ENCODE measurements around the gene MREG. TPM values are rescaled to one million over a fixed set of nuclear protein-coding genes. Genes with fewer than 3 reads are reported as not detected.

MREG gene
- polyA plus RNA-seq, 2 of the 4 experiments (the other 2 are of a cell fraction), result 6.4 to 8.0 TPM

GRCh38 chr2:215910180-215910579, 103.2 kb downstream of the MREG start:
- Histone ChIP-seq H3K4me1 (no peaks in the 10 kb centered on the region), H3K9me3 (no peaks in the 10 kb centered on the region), H3K27ac (no peak overlapping the region), H3K4me2 (no peak overlapping the region), H3K4me3 (no peak overlapping the region)
- FAIRE-seq (no peak), ATAC-seq (no peak), DNase-seq (ENCODE audit: low read depth in 1 of 2, low spot score in 1 of 2) (no peak)
- TF ChIP-seq HOXB5 (CRISPR knock-in tag; IDR thresholded peaks at IDR 0.05) (no peak), FOSL2 (IDR thresholded peaks at IDR 0.05) (no peak), FOSL2 (CRISPR knock-in tag; IDR thresholded peaks at IDR 0.05) (no peak), HMGXB4 (CRISPR knock-in tag; IDR thresholded peaks at IDR 0.05; ENCODE audit: borderline replicate concordance) (no peak), CHD2 (IDR thresholded peaks at IDR 0.05; ENCODE audit: low read length, partially characterized antibody) (no peak), ZC3H11A (IDR thresholded peaks at IDR 0.05) (no peak), HDAC2 (IDR thresholded peaks at IDR 0.05) (no peak), EHMT2 (IDR thresholded peaks at IDR 0.05; ENCODE audit: low read depth) (no peak), JUNB (IDR thresholded peaks at IDR 0.05) (no peak)
- CTCF ChIA-PET, result no interaction called here
- POLR2A ChIA-PET, result no interaction called here

- ChIA-PET CTCF (no interaction called here), POLR2A (no interaction called here)
- Histone ChIP-seq H3K9me3 (no peaks in the 10 kb centered on the region), H3K4me1 (peaks cover 11% of the 10 kb centered on the region), H3K4me2 (no peak overlapping the region), H3K27ac (no peak overlapping the region), H3K4me3 (no peak overlapping the region)
- DNase-seq (ENCODE audit: low read depth in 1 of 2, low spot score in 1 of 2) (no peak), ATAC-seq (no peak), FAIRE-seq (no peak)
- TF ChIP-seq KDM1A (IDR thresholded peaks at IDR 0.05; ENCODE audit: low read depth), result no peak
- no peak for TF ChIP-seq JUNB (IDR thresholded peaks at IDR 0.05)
- TF ChIP-seq CBX8 (IDR thresholded peaks at IDR 0.05), result no peak
- TF ChIP-seq EP300 (IDR thresholded peaks at IDR 0.05), result no peak
- TF ChIP-seq FOXS1 (CRISPR knock-in tag; IDR thresholded peaks at IDR 0.05), result no peak
- TF ChIP-seq FOSB (CRISPR knock-in tag; IDR thresholded peaks at IDR 0.05), result no peak
- no peak for TF ChIP-seq ELK1 (IDR thresholded peaks at IDR 0.05; ENCODE audit: low read depth, low read length)
- TF ChIP-seq MAZ (IDR thresholded peaks at IDR 0.05; ENCODE audit: borderline replicate concordance, low read depth, low read length), result no peak
- no peak for TF ChIP-seq TFCP2L1 (CRISPR knock-in tag; IDR thresholded peaks at IDR 0.05)
- no peak for TF ChIP-seq E2F6 (IDR thresholded peaks at IDR 0.05; ENCODE audit: borderline replicate concordance, low read depth)
- no peak for TF ChIP-seq POLR2AphosphoS2 (conservative IDR thresholded peaks at IDR 0.05; ENCODE audit: low read length)
- TF ChIP-seq REST (IDR thresholded peaks at IDR 0.05), result no peak
- WGBS (ENCODE audit: missing lambda C conversion rate), result 85% methylated on average over 9 of the region's 9 CpGs
Observed at GRCh38 chr2:215907147-215907546, 106.2 kb downstream of the MREG start.

Measured in A549 (cell line).